Hepatocyte (in vitro differentiated cells): ENCODE data around the gene FGR. TPM values are rescaled to one million over a fixed set of nuclear protein-coding genes. Genes with fewer than 3 reads are reported as not detected.

Source experiments
- DNase-seq: peaks from one replicate; pipeline ENCODE4 v3.0.0-alpha.2; 2016; ENCODE audit warnings: low spot score
- H2AFZ ChIP-seq: fragments of 200-600 bp; sonication (generic); 2 replicates; pipeline ENCODE4 v1.6.0; 2016; ENCODE audit warnings: antibody characterized with exemption, mild to moderate bottlenecking
- H3K27ac ChIP-seq: fragments of 200-600 bp; sonication (generic); 2 replicates; pipeline ENCODE4 v1.5.1; 2016; ENCODE audit warnings: mild to moderate bottlenecking
- H3K27me3 ChIP-seq: fragments of 200-600 bp; sonication (generic); 2 replicates; pipeline ENCODE4 v1.6.1; 2016
- H3K36me3 ChIP-seq: fragments of 200-600 bp; sonication (generic); replicated peaks from 2 replicates; pipeline ENCODE4 v1.5.1; 2016; ENCODE audit warnings: low read depth; ENCODE audit not compliant: insufficient read depth
- H3K4me1 ChIP-seq: fragments of 200-600 bp; sonication (generic); 2 replicates; pipeline ENCODE4 v1.5.1; 2016; ENCODE audit warnings: mild to moderate bottlenecking, moderate library complexity; ENCODE audit not compliant: insufficient read depth
- H3K4me2 ChIP-seq: fragments of 200-600 bp; sonication (generic); 2 replicates; pipeline ENCODE4 v1.6.0; 2016
- H3K4me3 ChIP-seq: fragments of 200-600 bp; sonication (generic); 2 replicates; pipeline ENCODE4 v1.5.1; 2016; ENCODE audit warnings: mild to moderate bottlenecking
- H3K79me2 ChIP-seq: fragments of 200-600 bp; sonication (generic); 2 replicates; pipeline ENCODE4 v1.6.0; 2017; ENCODE audit warnings: mild to moderate bottlenecking
- H3K9me2 ChIP-seq: fragments of 200-600 bp; sonication (generic); replicated peaks from 2 replicates; pipeline ENCODE4 v1.6.0; 2017; ENCODE audit warnings: mild to moderate bottlenecking; ENCODE audit not compliant: insufficient read depth
- H3K9me3 ChIP-seq: fragments of 200-600 bp; sonication (generic); 2 replicates; pipeline ENCODE4 v1.5.1; 2016; ENCODE audit warnings: low read depth, mild to moderate bottlenecking
- H4K20me1 ChIP-seq: fragments of 200-600 bp; sonication (generic); 2 replicates; pipeline ENCODE4 v1.6.0; 2016; ENCODE audit warnings: mild to moderate bottlenecking; ENCODE audit not compliant: insufficient read depth, poor library complexity, severe bottlenecking
- EZH2 ChIP-seq: fragments of 200-600 bp; sonication (generic); IDR thresholded peaks from 2 replicates; pipeline ENCODE4 v1.6.1; 2016; ENCODE audit warnings: antibody characterized with exemption, mild to moderate bottlenecking, borderline replicate concordance
- EZH2phosphoT487 ChIP-seq: fragments of 200-600 bp; sonication (generic); IDR thresholded peaks from one replicate; pipeline ENCODE4 v1.6.1; 2018; ENCODE audit warnings: antibody characterized with exemption, mild to moderate bottlenecking, low read depth, moderate library complexity; ENCODE audit not compliant: unreplicated experiment, severe bottlenecking
- WGBS: methylation state at CpG from one replicate; pipeline ENCODE4 v1.1.6; 2016; ENCODE audit warnings: low lambda C conversion rate; ENCODE audit errors: missing lambda C conversion rate; 5-methylcytosine and 5-hydroxymethylcytosine counted together
- polyA plus RNA-seq: library from polyadenylated mRNA; unstranded; fragments of >200 nt; fragmentation: Nextera tagmentation; extraction: Ambion mirVana; gene quantifications from 2 replicates; pipeline ENCODE4 v1.2.1, GENCODE V29; 2016
- total RNA-seq: library from RNA; depleted of rRNA; stranded (reverse); fragments of >200 nt; gene quantifications from 2 replicates; pipeline ENCODE4 v1.2.3, GENCODE V29; 2014
- TF ChIP-seq, protein P1 (sequence below): fragments of 200-600 bp; sonication (generic); IDR thresholded peaks from 2 replicates; pipeline ENCODE4 v1.5.1; 2016; ENCODE audit warnings: antibody characterized with exemption, mild to moderate bottlenecking; ENCODE audit not compliant: poor library complexity

Gene FGR
- total and polyA plus RNA-seq, 2 experiments from 2014 or later: 0.28 to 0.73 TPM

DNA sequence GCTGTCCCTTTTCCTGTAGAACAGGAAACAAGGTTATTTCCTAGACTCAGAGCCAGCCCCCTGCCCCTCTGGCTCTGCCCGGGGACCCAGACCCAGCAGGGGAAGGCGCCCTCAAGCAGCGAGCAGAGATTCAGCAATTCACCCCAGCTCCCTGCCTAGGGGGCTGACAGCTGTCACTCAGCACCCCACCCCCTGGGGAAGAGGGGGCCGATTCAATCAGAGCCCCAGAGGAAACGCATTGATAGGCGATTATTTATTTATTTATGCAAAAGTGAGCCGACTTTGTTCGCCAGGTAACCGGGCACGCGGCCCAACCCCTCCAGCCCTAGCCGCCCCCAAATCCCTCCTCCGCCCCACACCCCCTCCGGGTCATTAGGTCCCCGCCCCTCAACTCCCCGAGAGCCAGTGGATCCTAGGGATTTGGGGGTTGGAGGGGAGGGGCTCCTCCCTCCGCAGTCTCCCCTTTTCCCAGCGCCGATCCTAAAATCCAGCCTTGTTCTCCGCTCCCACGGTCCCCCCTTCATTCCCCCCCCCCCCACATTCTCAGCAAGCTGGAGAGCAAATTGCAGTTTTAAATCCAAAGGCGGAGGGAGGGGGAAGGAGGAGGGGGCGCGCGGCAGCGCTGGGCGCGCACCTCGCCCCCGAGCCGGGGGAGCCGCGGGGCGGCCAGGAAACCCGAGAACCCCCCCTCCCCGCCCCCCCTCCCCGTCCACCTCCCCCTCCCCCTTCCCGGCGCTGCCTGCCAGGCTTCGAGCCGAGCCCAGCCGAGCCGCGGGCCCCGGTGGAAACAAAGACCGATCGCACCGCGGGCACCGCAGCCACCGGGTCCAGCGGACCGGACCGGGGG lies 32.3 kb downstream of the FGR start:
- H3K27me3 ChIP-seq: no peaks in the 10 kb centered on the region
- peak; percentile 82 for DNase-seq
- H3K79me2 ChIP-seq: peaks cover 60% of the 10 kb centered on the region
- H4K20me1 ChIP-seq: peaks cover 52% of the 10 kb centered on the region
- 2% methylated on average over 10 of the region's 54 CpGs for WGBS
- H2AFZ ChIP-seq: peak overlapping the region; percentile 21
- TF ChIP-seq EZH2phosphoT487 (no peak), EZH2 (no peak)
- TF ChIP-seq, protein P1, sequence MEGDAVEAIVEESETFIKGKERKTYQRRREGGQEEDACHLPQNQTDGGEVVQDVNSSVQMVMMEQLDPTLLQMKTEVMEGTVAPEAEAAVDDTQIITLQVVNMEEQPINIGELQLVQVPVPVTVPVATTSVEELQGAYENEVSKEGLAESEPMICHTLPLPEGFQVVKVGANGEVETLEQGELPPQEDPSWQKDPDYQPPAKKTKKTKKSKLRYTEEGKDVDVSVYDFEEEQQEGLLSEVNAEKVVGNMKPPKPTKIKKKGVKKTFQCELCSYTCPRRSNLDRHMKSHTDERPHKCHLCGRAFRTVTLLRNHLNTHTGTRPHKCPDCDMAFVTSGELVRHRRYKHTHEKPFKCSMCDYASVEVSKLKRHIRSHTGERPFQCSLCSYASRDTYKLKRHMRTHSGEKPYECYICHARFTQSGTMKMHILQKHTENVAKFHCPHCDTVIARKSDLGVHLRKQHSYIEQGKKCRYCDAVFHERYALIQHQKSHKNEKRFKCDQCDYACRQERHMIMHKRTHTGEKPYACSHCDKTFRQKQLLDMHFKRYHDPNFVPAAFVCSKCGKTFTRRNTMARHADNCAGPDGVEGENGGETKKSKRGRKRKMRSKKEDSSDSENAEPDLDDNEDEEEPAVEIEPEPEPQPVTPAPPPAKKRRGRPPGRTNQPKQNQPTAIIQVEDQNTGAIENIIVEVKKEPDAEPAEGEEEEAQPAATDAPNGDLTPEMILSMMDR: no peak
- H3K9me3 ChIP-seq: no peaks in the 10 kb centered on the region
- no peaks in the 10 kb centered on the region for H3K9me2 ChIP-seq
- H3K27ac ChIP-seq: peak overlapping the region; percentile 83
- H3K4me2 ChIP-seq: peak overlapping the region; percentile 99
- peak overlapping the region; percentile 88 for H3K4me3 ChIP-seq
- no peaks in the 10 kb centered on the region for H3K36me3 ChIP-seq
- peaks cover 67% of the 10 kb centered on the region for H3K4me1 ChIP-seq

DNA sequence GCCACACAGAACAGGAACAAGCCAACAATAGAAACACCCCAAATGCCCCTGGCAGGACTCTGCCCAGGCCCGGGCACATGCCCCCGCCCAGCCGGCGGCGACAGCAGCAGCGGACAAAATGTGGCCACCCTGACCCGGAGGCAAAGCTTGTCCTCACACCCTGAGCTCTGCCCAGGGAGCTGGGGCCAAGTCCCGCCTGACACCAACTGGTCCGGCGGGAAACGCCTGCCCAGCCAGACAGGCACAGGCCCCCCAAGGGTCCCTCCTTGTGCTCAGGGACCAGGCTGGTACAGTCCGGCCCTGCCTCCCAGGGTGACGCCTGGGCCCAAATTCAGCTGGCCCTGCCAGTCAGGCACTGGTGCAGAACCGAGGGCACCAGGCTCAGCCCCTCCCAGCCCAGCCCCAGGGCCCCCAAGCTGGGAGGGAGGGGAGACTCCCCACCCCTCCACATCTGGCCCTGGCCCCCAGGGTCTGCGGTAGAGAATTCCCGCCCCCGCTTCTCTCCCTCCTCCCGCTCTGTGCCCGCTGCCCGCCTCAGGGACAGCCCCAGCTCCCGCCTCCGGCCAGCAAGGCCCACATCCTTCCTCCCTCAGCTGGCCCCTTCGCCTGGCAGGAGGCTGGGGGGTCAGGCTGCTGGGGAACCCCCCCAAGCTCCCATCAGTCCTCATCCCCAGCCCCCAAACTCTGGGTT lies 33.1 kb downstream of the FGR start:
- no peaks in the 10 kb centered on the region for H3K27me3 ChIP-seq
- peak; percentile 60 for DNase-seq
- H3K9me2 ChIP-seq: no peaks in the 10 kb centered on the region
- no peaks in the 10 kb centered on the region for H3K36me3 ChIP-seq
- no peak overlapping the region for H2AFZ ChIP-seq
- peak overlapping the region; percentile 88 for H3K4me3 ChIP-seq
- peak overlapping the region; percentile 83 for H3K27ac ChIP-seq
- no peaks in the 10 kb centered on the region for H3K9me3 ChIP-seq
- TF ChIP-seq, protein P1: no peak
- TF ChIP-seq EZH2phosphoT487 (no peak), EZH2 (no peak)
- 36% methylated on average over 12 of the region's 23 CpGs for WGBS
- H4K20me1 ChIP-seq: peaks cover 60% of the 10 kb centered on the region
- H3K79me2 ChIP-seq: peaks cover 68% of the 10 kb centered on the region
- peak overlapping the region; percentile 99 for H3K4me2 ChIP-seq
- peaks cover 67% of the 10 kb centered on the region for H3K4me1 ChIP-seq

DNA sequence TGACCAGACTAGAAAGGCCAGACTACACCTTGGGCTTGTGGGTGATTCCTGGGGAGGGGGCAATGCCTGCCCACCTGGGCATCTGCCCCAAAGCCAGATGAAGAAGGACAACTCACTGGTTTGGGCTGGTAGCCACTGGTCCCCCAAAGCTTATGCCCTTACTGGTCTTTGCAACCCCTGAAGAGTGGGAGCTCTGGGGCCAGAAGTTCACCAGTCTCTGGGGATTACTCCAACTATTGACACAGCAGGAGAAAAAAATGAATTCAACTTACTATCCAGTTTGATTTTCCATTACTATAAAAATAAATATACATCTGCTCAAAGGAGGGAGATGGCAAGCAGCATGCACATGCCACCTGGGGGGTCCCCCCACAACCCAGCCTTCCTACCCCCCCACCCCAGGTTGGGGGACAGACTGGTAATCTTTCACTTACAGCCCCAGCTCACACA lies 33.6 kb downstream of the FGR start:
- Histone ChIP-seq H3K27me3 (no peaks in the 10 kb centered on the region), H3K4me3 (peak overlapping the region; percentile 88), H4K20me1 (peaks cover 65% of the 10 kb centered on the region), H3K79me2 (peaks cover 74% of the 10 kb centered on the region), H3K9me2 (no peaks in the 10 kb centered on the region), H2AFZ (no peak overlapping the region), H3K36me3 (no peaks in the 10 kb centered on the region), H3K27ac (peak overlapping the region; percentile 83), H3K4me2 (peak overlapping the region; percentile 99), H3K9me3 (no peaks in the 10 kb centered on the region), H3K4me1 (peaks cover 67% of the 10 kb centered on the region)
- TF ChIP-seq EZH2phosphoT487 (no peak), EZH2 (no peak)
- TF ChIP-seq, protein P1: no peak
- DNase-seq: no peak
